GM19328 (cell line): ENCODE measurements around the gene PGA3.
"Not testable (repeated sequence)": the region's sequence is repeated elsewhere in the genome, so short reads cannot be mapped to it uniquely, and the experiment has no call there.

Experiments
- ATAC-seq: cut with Tn5 transposase; IDR thresholded peaks from one replicate; pipeline ENCODE4 v1.9.1; 2021; ENCODE audit warnings: mild to moderate bottlenecking, moderate library complexity; ENCODE audit not compliant: unreplicated experiment

The PGA3 gene

GRCh38 chr11:61170566-61170965 lies 32.7 kb upstream of the PGA3 start:
- no peak for ATAC-seq

GRCh38 chr11:61171907-61172306 lies 31.4 kb upstream of the PGA3 start:
- ATAC-seq, result no peak

GRCh38 chr11:61172356-61172755 lies 31.0 kb upstream of the PGA3 start:
- ATAC-seq, result no peak

- ATAC-seq, result no peak
Observed at GRCh38 chr11:61172888-61173287, 30.4 kb upstream of the PGA3 start.

GRCh38 chr11:61173456-61173855 lies 29.9 kb upstream of the PGA3 start:
- ATAC-seq, result no peak

GRCh38 chr11:61174273-61174672 lies 29.0 kb upstream of the PGA3 start:
- ATAC-seq, result no peak

GRCh38 chr11:61174949-61175348 lies 28.4 kb upstream of the PGA3 start:
- no peak for ATAC-seq

GRCh38 chr11:61176446-61176845 lies 26.9 kb upstream of the PGA3 start:
- ATAC-seq, result no peak

GRCh38 chr11:61180205-61180604 lies 23.1 kb upstream of the PGA3 start:
- not testable (repeated sequence) for ATAC-seq

- no peak for ATAC-seq
Observed at GRCh38 chr11:61181489-61181888, 21.8 kb upstream of the PGA3 start.

- no peak for ATAC-seq
Observed at GRCh38 chr11:61183645-61184044, 19.7 kb upstream of the PGA3 start.

GRCh38 chr11:61186504-61186903 lies 16.8 kb upstream of the PGA3 start:
- ATAC-seq, result no peak

GRCh38 chr11:61187505-61188130 lies 15.7 kb upstream of the PGA3 start:
- no peak for ATAC-seq

- no peak for ATAC-seq
Observed at GRCh38 chr11:61189933-61190332, 13.4 kb upstream of the PGA3 start.

- no peak for ATAC-seq
Observed at GRCh38 chr11:61193596-61193995, 9.7 kb upstream of the PGA3 start.

- no peak for ATAC-seq
Observed at GRCh38 chr11:61194169-61194671, 9.1 kb upstream of the PGA3 start.

- ATAC-seq, result no peak
Observed at GRCh38 chr11:61194981-61195695, 8.2 kb upstream of the PGA3 start.

GRCh38 chr11:61195719-61196118 lies 7.6 kb upstream of the PGA3 start:
- no peak for ATAC-seq

- ATAC-seq, result no peak
Observed at GRCh38 chr11:61198361-61198760, 5.0 kb upstream of the PGA3 start.

GRCh38 chr11:61198948-61199523 lies 4.3 kb upstream of the PGA3 start:
- no peak for ATAC-seq

GRCh38 chr11:61201476-61201875 lies 1.8 kb upstream of the PGA3 start:
- ATAC-seq, result no peak

- not testable (repeated sequence) for ATAC-seq
Observed at GRCh38 chr11:61203873-61204272, 558 bp downstream of the PGA3 start.
